Measurements from ENCODE around the gene PAPOLA.

GRCh38 chr14:96515731-96516130, 13.5 kb downstream of the PAPOLA start:
- TF ChIP-seq GATA2 (IDR thresholded peaks at IDR 0.05; ENCODE audit: low read depth, low read length) (no peak), GATA3 (IDR thresholded peaks at IDR 0.05; ENCODE audit: low read depth, low read length) (no peak)
